ENCODE measurements around the gene SPRED2.
A peak's percentile ranks its signal among the peaks of the same experiment; 100 is the strongest.

SPRED2 gene

GRCh38 chr2:65432227-65433190 lies at the start of gene SPRED2:
Gene SPRED2 (minus strand): TSS chr2:65432599. CDS start chr2:65431987, 612 bp downstream.
- peak; percentile 86 for DNase-seq (ENCODE audit: low read depth)

GRCh38 chr2:65481961-65482360 lies 49.6 kb upstream of the SPRED2 start:
- no peak for DNase-seq (ENCODE audit: low read depth)

GRCh38 chr2:65479524-65479923 lies 47.1 kb upstream of the SPRED2 start:
- no peak for DNase-seq (ENCODE audit: low read depth)

GRCh38 chr2:65478498-65479135 lies 46.2 kb upstream of the SPRED2 start:
- DNase-seq (ENCODE audit: low read depth) = no peak

GRCh38 chr2:65477590-65477989 lies 45.2 kb upstream of the SPRED2 start:
- no peak for DNase-seq (ENCODE audit: low read depth)

- DNase-seq (ENCODE audit: low read depth) = no peak
These were observed 44.4 kb upstream of the SPRED2 start for GRCh38 chr2:65476778-65477177.

- DNase-seq (ENCODE audit: low read depth) = no peak
These were observed 42.6 kb upstream of the SPRED2 start for GRCh38 chr2:65475000-65475399.

- DNase-seq (ENCODE audit: low read depth) = no peak
These were observed 40.6 kb upstream of the SPRED2 start for GRCh38 chr2:65473045-65473444.

- no peak for DNase-seq (ENCODE audit: low read depth)
These were observed 39.0 kb upstream of the SPRED2 start for GRCh38 chr2:65471409-65471808.

- DNase-seq (ENCODE audit: low read depth) = no peak
These were observed 34.2 kb upstream of the SPRED2 start for GRCh38 chr2:65466551-65466950.

- DNase-seq (ENCODE audit: low read depth) = no peak
These were observed 33.5 kb upstream of the SPRED2 start for GRCh38 chr2:65465857-65466256.

GRCh38 chr2:65465124-65465523 lies 32.7 kb upstream of the SPRED2 start:
- DNase-seq (ENCODE audit: low read depth) = no peak

GRCh38 chr2:65464604-65465003 lies 32.2 kb upstream of the SPRED2 start:
- DNase-seq (ENCODE audit: low read depth) = peak; percentile 62

GRCh38 chr2:65458999-65459398 lies 26.6 kb upstream of the SPRED2 start:
- no peak for DNase-seq (ENCODE audit: low read depth)

GRCh38 chr2:65456886-65457285 lies 24.5 kb upstream of the SPRED2 start:
- DNase-seq (ENCODE audit: low read depth) = no peak

GRCh38 chr2:65456064-65456463 lies 23.7 kb upstream of the SPRED2 start:
- DNase-seq (ENCODE audit: low read depth) = peak; percentile 44

GRCh38 chr2:65453916-65454315 lies 21.5 kb upstream of the SPRED2 start:
- peak; percentile 43 for DNase-seq (ENCODE audit: low read depth)

- no peak for DNase-seq (ENCODE audit: low read depth)
These were observed 19.9 kb upstream of the SPRED2 start for GRCh38 chr2:65452150-65452895.

GRCh38 chr2:65450810-65451209 lies 18.4 kb upstream of the SPRED2 start:
- no peak for DNase-seq (ENCODE audit: low read depth)

GRCh38 chr2:65450393-65450792 lies 18.0 kb upstream of the SPRED2 start:
- no peak for DNase-seq (ENCODE audit: low read depth)

- no peak for DNase-seq (ENCODE audit: low read depth)
These were observed 11.2 kb upstream of the SPRED2 start for GRCh38 chr2:65443509-65444186.

- DNase-seq (ENCODE audit: low read depth) = no peak
These were observed 10.1 kb upstream of the SPRED2 start for GRCh38 chr2:65442420-65443020.
